GM18873 (cell line): Measurements from ENCODE around the gene IFITM2.

ENCODE experiments used
- ATAC-seq: cut with Tn5 transposase; IDR thresholded peaks from one replicate; pipeline ENCODE4 v1.9.1; 2021; ENCODE audit warnings: mild to moderate bottlenecking, moderate library complexity, moderate number of reproducible peaks; ENCODE audit not compliant: unreplicated experiment, low FRiP score

The IFITM2 gene

GRCh38 chr11:291281-292210, 16.1 kb upstream of the IFITM2 start:
- no peak for ATAC-seq

GRCh38 chr11:292211-293121, 15.2 kb upstream of the IFITM2 start:
- ATAC-seq: no peak

GRCh38 chr11:293271-293851, 14.3 kb upstream of the IFITM2 start:
- no peak for ATAC-seq

GRCh38 chr11:293852-294661, 13.6 kb upstream of the IFITM2 start:
- ATAC-seq: no peak

- no peak for ATAC-seq
Observed at GRCh38 chr11:294780-295179, 12.8 kb upstream of the IFITM2 start.

GRCh38 chr11:295351-296170, 12.1 kb upstream of the IFITM2 start:
- no peak for ATAC-seq

GRCh38 chr11:296171-297050, 11.2 kb upstream of the IFITM2 start:
- ATAC-seq: no peak

- no peak for ATAC-seq
Observed at GRCh38 chr11:297051-297585, 10.5 kb upstream of the IFITM2 start.

GRCh38 chr11:297586-298405, 9.8 kb upstream of the IFITM2 start:
- no peak for ATAC-seq

GRCh38 chr11:298406-299065, 9.1 kb upstream of the IFITM2 start:
- ATAC-seq: no peak

- no peak for ATAC-seq
Observed at GRCh38 chr11:299081-299891, 8.3 kb upstream of the IFITM2 start, which contains the start of gene IFITM5. TSS of gene IFITM5 (minus strand) at chr11:299526. CDS start at chr11:299490, 36 bp downstream.

GRCh38 chr11:299951-300735, 7.5 kb upstream of the IFITM2 start:
- ATAC-seq: no peak

GRCh38 chr11:303363-303762, 4.3 kb upstream of the IFITM2 start:
- no peak for ATAC-seq

GRCh38 chr11:304061-304506, 3.5 kb upstream of the IFITM2 start:
- no peak for ATAC-seq
